ENCODE results near the gene INPP4B.

The INPP4B gene

DNA sequence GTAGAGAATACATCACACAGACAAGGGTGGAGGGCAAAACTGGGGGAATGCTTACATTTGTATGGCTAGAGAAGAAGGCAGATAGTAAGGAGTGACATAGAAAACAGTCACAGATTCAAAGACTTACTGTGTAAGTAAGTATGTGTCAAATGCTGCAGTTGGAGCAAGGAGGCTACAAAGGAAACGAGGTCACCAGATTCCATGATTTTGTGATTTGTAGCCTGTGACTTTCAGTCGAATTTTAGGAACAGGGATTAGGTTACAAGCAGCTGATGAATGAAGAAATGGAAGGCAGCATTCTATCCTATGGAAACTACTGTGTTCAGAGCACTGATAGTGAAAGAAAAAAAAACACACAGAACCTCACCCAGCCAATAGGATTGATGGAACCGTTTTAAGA, 801.8 kb downstream of the INPP4B start:
- TF ChIP-seq, protein P1, sequence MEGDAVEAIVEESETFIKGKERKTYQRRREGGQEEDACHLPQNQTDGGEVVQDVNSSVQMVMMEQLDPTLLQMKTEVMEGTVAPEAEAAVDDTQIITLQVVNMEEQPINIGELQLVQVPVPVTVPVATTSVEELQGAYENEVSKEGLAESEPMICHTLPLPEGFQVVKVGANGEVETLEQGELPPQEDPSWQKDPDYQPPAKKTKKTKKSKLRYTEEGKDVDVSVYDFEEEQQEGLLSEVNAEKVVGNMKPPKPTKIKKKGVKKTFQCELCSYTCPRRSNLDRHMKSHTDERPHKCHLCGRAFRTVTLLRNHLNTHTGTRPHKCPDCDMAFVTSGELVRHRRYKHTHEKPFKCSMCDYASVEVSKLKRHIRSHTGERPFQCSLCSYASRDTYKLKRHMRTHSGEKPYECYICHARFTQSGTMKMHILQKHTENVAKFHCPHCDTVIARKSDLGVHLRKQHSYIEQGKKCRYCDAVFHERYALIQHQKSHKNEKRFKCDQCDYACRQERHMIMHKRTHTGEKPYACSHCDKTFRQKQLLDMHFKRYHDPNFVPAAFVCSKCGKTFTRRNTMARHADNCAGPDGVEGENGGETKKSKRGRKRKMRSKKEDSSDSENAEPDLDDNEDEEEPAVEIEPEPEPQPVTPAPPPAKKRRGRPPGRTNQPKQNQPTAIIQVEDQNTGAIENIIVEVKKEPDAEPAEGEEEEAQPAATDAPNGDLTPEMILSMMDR (IDR thresholded peaks at IDR 0.05; ENCODE audit: extremely low read depth, missing control alignments) = no peak
- DNase-seq (ENCODE audit: low spot score) = no peak

DNA sequence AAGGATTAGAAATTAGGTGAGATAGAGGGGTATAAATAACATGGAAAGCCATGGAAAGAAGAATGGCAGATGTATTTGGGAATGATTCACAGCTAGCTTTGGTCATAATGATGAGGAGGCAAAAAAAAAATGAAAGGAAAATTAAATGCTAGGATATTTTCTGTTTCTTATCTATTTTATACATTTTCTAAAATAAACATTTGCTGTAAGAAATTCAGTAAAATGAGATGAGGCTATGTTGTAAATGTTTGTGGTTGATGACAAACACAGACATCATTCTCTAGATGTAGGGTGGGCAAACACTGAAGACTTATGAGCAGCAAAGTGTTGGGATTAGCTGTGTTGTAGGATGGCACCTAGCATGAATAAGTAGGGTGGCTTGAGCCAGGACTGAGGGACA, 802.6 kb downstream of the INPP4B start:
- TF ChIP-seq, protein P1 (IDR thresholded peaks at IDR 0.05; ENCODE audit: extremely low read depth, missing control alignments) = no peak
- DNase-seq (ENCODE audit: low spot score) = no peak

DNA sequence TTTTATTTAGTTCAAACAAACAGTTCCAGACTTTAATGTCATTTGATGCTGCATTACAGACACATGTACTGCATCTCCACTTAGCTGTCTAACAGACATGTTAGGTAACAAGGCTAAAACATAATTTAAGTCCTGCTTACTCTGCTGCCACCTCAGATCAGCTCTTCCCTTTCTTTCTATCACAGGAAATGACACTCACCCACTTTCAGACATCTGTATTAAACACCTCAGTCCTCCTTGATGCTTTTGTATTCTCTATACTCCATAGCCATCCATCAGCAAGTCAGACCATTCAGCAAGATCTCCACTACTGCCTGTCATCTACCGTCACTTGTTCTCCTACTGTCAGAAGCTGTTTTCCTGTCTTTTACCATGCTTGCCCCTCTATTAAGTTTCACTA, 804.3 kb downstream of the INPP4B start:
- DNase-seq (ENCODE audit: low spot score) = no peak
- TF ChIP-seq, protein P1 (IDR thresholded peaks at IDR 0.05; ENCODE audit: extremely low read depth, missing control alignments) = no peak

DNA sequence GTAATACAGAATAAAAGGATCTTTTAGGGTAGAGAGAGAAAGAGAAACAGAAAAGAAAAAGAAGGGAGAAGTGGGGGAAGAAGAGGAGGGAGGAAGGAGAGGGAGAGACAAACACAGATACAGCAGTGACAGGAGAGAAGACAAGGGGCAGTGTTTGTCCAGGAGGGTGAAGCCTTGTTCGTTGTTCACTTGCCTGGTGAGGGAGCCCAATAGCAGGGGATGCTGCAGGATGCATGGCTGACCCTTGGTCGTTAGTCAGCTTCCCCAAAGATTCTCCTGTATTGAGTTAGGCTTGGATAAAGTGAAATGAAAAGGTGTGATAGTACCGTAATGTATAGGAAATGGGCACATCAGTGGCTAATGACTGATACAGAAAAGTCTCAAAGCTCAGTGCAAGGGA, 806.1 kb downstream of the INPP4B start:
- TF ChIP-seq, protein P1 (IDR thresholded peaks at IDR 0.05; ENCODE audit: extremely low read depth, missing control alignments) = no peak
- DNase-seq (ENCODE audit: low spot score) = no peak

DNA sequence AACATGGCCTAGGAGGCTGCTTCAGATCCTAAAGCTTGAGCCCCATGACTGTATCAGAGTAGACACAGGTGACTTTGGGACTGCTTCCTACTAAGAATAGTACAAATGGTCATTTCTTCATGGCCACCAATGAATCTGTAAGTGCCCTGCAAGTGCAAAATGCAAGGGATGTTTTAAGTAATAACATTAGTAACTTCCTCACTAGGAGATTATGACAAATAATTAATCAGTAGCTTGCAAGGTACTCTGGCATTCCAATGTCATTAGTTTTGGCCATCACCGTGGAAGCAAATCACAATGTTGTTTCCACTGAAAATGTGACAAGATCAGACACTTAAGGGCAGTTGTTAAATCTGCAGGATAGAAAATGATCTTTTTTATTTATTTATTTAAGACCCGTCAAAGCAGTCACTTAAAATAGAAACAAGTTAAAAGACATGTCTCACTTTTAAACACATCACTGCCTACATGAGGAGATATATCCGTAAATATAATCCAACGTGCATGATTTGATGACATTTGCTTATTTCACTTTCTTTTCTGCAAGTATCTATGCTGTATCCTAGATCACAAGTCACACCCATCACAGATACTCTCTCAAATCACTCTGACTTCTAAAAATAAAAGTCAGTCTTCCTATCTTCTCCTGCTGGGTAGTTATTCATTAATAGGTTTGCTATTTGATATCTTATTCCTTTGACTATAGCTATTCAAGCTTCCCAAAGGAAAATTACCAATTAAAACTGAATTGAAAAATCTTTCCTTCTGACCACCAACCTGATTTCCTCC, 809.1 kb downstream of the INPP4B start:
- DNase-seq (ENCODE audit: low spot score) = no peak
- TF ChIP-seq, protein P1 (IDR thresholded peaks at IDR 0.05; ENCODE audit: extremely low read depth, missing control alignments) = no peak

DNA sequence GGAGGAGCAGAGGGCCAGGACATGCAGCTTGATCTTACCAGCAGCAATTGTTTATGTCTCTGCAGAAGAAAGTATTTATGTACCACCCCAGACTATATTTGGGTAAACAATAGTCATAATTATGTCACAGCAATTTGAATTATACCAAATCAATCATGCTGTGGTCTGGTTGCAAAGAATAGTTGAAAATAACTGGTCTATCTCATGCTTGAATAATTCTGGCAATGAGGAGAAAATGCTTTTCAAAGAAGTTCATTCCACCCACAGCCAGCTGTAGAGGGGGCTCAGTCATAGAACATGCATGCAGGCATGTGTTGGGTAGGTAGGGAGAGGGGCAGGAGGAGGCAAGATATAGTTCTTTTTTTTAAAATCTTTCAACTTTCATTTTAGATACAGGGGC, 810.5 kb downstream of the INPP4B start:
- no peak for DNase-seq (ENCODE audit: low spot score)

DNA sequence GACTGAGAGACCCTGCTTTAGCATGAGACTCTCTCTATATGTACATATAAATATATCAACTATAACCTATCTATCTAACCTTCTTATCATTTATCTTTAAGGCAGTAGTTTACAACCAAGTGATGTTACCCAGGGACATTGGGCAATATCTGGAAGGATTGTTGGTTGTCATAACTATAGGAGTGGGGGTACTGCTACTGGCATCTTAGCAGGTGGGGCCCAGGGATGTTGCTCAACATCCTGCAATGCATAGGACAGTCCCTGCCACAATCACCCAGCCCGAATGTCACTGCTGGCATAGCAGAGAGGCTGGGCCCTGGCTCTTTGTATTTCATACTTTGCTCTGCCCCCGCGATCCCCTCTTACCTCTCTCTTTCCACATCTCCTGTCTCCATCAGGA, 812.0 kb downstream of the INPP4B start:
- no peak for DNase-seq (ENCODE audit: low spot score)
- TF ChIP-seq, protein P1 (IDR thresholded peaks at IDR 0.05; ENCODE audit: extremely low read depth, missing control alignments) = no peak

More for the DNA sequence above, 810.5 kb downstream of the INPP4B start:
- TF ChIP-seq, protein P1 (IDR thresholded peaks at IDR 0.05; ENCODE audit: extremely low read depth, missing control alignments) = no peak

All from GM20000 (cell line).